WERI-Rb-1 (cell line): ENCODE results near the gene RDM1.

ENCODE experiments used
- DNase-seq: peaks from one replicate; pipeline ENCODE4 v3.0.0-alpha.2; 2020
- H3K27ac ChIP-seq: fragments of 250-450 bp; sonication (Bioruptor Pico); 2 replicates; pipeline ENCODE4 v1.5.1; 2020; ENCODE audit warnings: mild to moderate bottlenecking, moderate library complexity
- H3K27me3 ChIP-seq: fragments of 250-450 bp; sonication (Bioruptor Pico); 2 replicates; pipeline ENCODE4 v1.5.1; 2021; ENCODE audit warnings: mild to moderate bottlenecking, low read depth, moderate library complexity; ENCODE audit not compliant: insufficient read depth, severe bottlenecking
- H3K36me3 ChIP-seq: fragments of 250-450 bp; sonication (Bioruptor Pico); 2 replicates; pipeline ENCODE4 v1.5.1; 2020; ENCODE audit warnings: mild to moderate bottlenecking, moderate library complexity
- H3K4me3 ChIP-seq: 2 replicates; pipeline ENCODE4 v1.5.1; 2011; ENCODE audit warnings: low read depth, mild to moderate bottlenecking, control low read depth, low read length
- H3K9me3 ChIP-seq: fragments of 250-450 bp; sonication (Bioruptor Pico); 2 replicates; pipeline ENCODE4 v1.5.1; 2021; ENCODE audit warnings: mild to moderate bottlenecking, moderate library complexity; ENCODE audit not compliant: severe bottlenecking
- TF ChIP-seq, protein P1 (sequence below): IDR thresholded peaks from 2 replicates; pipeline ENCODE4 v1.5.1; 2011; ENCODE audit warnings: low read depth, mild to moderate bottlenecking, control low read depth, inconsistent platforms, low read length

RDM1 gene

DNA sequence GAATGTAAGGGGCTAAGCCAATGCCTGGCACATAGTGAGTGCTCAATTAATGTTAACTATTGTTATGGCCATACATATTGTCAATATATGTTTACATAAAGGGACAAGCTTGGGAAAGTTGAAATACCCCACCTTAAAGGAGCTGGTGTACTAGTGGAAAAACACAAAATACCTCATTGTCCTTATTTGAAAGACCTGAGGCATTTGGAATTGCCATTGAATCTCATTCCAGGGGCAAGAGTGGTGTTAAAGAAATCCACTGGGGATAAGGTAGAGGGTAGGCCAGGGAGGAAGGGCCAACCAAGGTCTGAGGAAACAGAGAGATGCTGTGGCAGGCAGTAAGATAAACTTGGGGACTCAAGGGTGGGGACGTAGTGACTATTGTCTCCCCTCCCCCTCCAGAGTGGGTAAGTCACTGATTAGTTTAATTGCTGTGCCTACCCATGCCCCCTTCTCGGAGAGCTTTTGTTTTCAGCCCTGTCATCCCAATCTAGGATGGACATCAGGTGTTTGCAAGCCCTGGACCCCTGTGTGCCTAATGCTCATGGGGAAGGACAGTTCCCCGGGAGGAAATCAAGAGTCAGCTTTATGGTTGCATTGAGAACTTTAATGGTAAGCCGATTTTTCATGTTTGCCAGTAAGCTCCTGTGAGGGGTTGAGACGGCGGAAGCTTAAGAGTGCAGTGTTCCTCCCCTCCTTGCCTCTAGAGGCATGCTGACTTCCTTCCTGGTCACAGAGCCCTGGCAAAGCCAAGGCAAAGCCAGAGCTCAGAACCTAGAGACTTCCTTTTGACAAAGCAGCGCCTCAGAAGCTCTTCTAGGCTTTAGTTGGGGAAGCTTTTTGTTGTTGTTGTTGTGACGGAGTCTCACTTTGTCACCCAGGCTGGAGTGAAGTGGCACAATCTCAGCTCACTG lies 59.4 kb downstream of the RDM1 start:
- Histone ChIP-seq H3K4me3 (no peak overlapping the region), H3K9me3 (no peaks in the 10 kb centered on the region), H3K27ac (no peak overlapping the region), H3K27me3 (no peaks in the 10 kb centered on the region), H3K36me3 (no peaks in the 10 kb centered on the region)
- DNase-seq: peak; percentile 63
- TF ChIP-seq, protein P1, sequence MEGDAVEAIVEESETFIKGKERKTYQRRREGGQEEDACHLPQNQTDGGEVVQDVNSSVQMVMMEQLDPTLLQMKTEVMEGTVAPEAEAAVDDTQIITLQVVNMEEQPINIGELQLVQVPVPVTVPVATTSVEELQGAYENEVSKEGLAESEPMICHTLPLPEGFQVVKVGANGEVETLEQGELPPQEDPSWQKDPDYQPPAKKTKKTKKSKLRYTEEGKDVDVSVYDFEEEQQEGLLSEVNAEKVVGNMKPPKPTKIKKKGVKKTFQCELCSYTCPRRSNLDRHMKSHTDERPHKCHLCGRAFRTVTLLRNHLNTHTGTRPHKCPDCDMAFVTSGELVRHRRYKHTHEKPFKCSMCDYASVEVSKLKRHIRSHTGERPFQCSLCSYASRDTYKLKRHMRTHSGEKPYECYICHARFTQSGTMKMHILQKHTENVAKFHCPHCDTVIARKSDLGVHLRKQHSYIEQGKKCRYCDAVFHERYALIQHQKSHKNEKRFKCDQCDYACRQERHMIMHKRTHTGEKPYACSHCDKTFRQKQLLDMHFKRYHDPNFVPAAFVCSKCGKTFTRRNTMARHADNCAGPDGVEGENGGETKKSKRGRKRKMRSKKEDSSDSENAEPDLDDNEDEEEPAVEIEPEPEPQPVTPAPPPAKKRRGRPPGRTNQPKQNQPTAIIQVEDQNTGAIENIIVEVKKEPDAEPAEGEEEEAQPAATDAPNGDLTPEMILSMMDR: peak; percentile 43; the same call in 1 of the 2 replicates

DNA sequence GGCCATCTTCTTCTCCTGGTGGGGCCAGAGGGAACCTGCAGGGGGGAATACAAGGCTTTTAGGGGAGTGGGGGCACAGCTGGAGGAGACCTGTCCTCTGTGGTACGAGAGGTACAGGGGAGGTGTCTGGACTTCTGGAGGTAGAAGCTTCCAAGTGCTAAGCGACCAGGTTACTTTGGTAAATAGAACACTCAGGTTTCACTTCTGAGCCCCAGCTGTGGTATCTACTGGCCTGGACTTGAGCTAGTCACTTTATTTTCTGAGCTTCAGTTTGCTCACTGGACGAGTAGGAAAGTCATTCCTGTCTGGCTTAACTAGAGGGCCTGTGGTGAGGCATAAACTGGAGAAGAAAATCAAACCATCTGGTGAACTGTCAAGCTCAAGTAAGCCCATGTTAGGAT lies 61.8 kb downstream of the RDM1 start, which contains the start of gene HEATR9:
Gene HEATR9, minus strand, starts transcription at position 155 of the 400 bp plus-strand sequence. Its CDS starts 149 bp downstream, at position 6.
- DNase-seq: no peak
- TF ChIP-seq, protein P1: no peak
- Histone ChIP-seq H3K27me3 (no peaks in the 10 kb centered on the region), H3K27ac (no peak within 1 kb of the TSS), H3K4me3 (no peak within 1 kb of the TSS), H3K9me3 (no peaks in the 10 kb centered on the region), H3K36me3 (no peaks in the 10 kb centered on the region)
